Measurements from ENCODE around the gene MAP4.

Gene MAP4

GRCh38 chr3:47985381-47985780 lies 30.8 kb downstream of the MAP4 start:
- Histone ChIP-seq H3K36me3 (ENCODE audit: control insufficient read depth in 1 of 2, insufficient read depth in 2 of 2, low read length in 2 of 2) (no peaks in the 10 kb centered on the region), H3K4me1 (ENCODE audit: control insufficient read depth in 1 of 2, insufficient read depth in 2 of 2, low read length in 2 of 2) (peaks cover 0 to 15% of the 10 kb centered on the region in 2 donors), H3K4me3 (ENCODE audit: low read depth in 1 of 2, low read length in 2 of 2) (no peak overlapping the region), H3K9me3 (ENCODE audit: control insufficient read depth in 1 of 2, low read length in 2 of 2) (no peaks in the 10 kb centered on the region), H3K27ac (ENCODE audit: low read length) (no peak overlapping the region), H3K27me3 (ENCODE audit: low read depth, low read length) (no peaks in the 10 kb centered on the region)

- Histone ChIP-seq H3K4me1 (ENCODE audit: control insufficient read depth in 1 of 2, insufficient read depth in 2 of 2, low read length in 2 of 2) (peaks cover 0 to 4% of the 10 kb centered on the region in 2 donors), H3K27me3 (ENCODE audit: low read depth, low read length) (no peaks in the 10 kb centered on the region), H3K9me3 (ENCODE audit: control insufficient read depth in 1 of 2, low read length in 2 of 2) (no peaks in the 10 kb centered on the region), H3K27ac (ENCODE audit: low read length) (no peak overlapping the region), H3K36me3 (ENCODE audit: control insufficient read depth in 1 of 2, insufficient read depth in 2 of 2, low read length in 2 of 2) (no peaks in the 10 kb centered on the region), H3K4me3 (ENCODE audit: low read depth in 1 of 2, low read length in 2 of 2) (no peak overlapping the region)
These were observed 32.0 kb downstream of the MAP4 start for GRCh38 chr3:47984075-47984728.

GRCh38 chr3:47980795-47981194 lies 35.4 kb downstream of the MAP4 start:
- Histone ChIP-seq H3K9me3 (ENCODE audit: control insufficient read depth in 1 of 2, low read length in 2 of 2) (no peaks in the 10 kb centered on the region), H3K27ac (ENCODE audit: low read length) (no peak overlapping the region), H3K27me3 (ENCODE audit: low read depth, low read length) (no peaks in the 10 kb centered on the region), H3K4me3 (ENCODE audit: low read depth in 1 of 2, low read length in 2 of 2) (no peak overlapping the region), H3K36me3 (ENCODE audit: control insufficient read depth in 1 of 2, insufficient read depth in 2 of 2, low read length in 2 of 2) (no peaks in the 10 kb centered on the region), H3K4me1 (ENCODE audit: control insufficient read depth in 1 of 2, insufficient read depth in 2 of 2, low read length in 2 of 2) (peaks cover 0 to 4% of the 10 kb centered on the region in 2 donors)

- H3K36me3 ChIP-seq (ENCODE audit: control insufficient read depth in 1 of 2, insufficient read depth in 2 of 2, low read length in 2 of 2) = no peaks in the 10 kb centered on the region
- H3K9me3 ChIP-seq (ENCODE audit: control insufficient read depth in 1 of 2, low read length in 2 of 2) = no peaks in the 10 kb centered on the region
- no peak overlapping the region for H3K27ac ChIP-seq (ENCODE audit: low read length)
- peaks cover 0 to 4% of the 10 kb centered on the region in 2 donors for H3K4me1 ChIP-seq (ENCODE audit: control insufficient read depth in 1 of 2, insufficient read depth in 2 of 2, low read length in 2 of 2)
- H3K4me3 ChIP-seq (ENCODE audit: low read depth in 1 of 2, low read length in 2 of 2) = no peak overlapping the region
- no peaks in the 10 kb centered on the region for H3K27me3 ChIP-seq (ENCODE audit: low read depth, low read length)
These were observed 37.1 kb downstream of the MAP4 start for GRCh38 chr3:47979070-47979469.

- Histone ChIP-seq H3K4me1 (ENCODE audit: control insufficient read depth in 1 of 2, insufficient read depth in 2 of 2, low read length in 2 of 2) (peaks cover 0 to 4% of the 10 kb centered on the region in 2 donors), H3K9me3 (ENCODE audit: control insufficient read depth in 1 of 2, low read length in 2 of 2) (no peaks in the 10 kb centered on the region), H3K27me3 (ENCODE audit: low read depth, low read length) (no peaks in the 10 kb centered on the region), H3K36me3 (ENCODE audit: control insufficient read depth in 1 of 2, insufficient read depth in 2 of 2, low read length in 2 of 2) (no peaks in the 10 kb centered on the region), H3K27ac (ENCODE audit: low read length) (no peak overlapping the region), H3K4me3 (ENCODE audit: low read depth in 1 of 2, low read length in 2 of 2) (no peak overlapping the region)
These were observed 37.8 kb downstream of the MAP4 start for GRCh38 chr3:47978386-47978785.

- Histone ChIP-seq H3K4me1 (ENCODE audit: control insufficient read depth in 1 of 2, insufficient read depth in 2 of 2, low read length in 2 of 2) (peaks cover 0 to 4% of the 10 kb centered on the region in 2 donors), H3K9me3 (ENCODE audit: control insufficient read depth in 1 of 2, low read length in 2 of 2) (no peaks in the 10 kb centered on the region), H3K27ac (ENCODE audit: low read length) (no peak overlapping the region), H3K4me3 (ENCODE audit: low read depth in 1 of 2, low read length in 2 of 2) (no peak overlapping the region), H3K36me3 (ENCODE audit: control insufficient read depth in 1 of 2, insufficient read depth in 2 of 2, low read length in 2 of 2) (no peaks in the 10 kb centered on the region), H3K27me3 (ENCODE audit: low read depth, low read length) (no peaks in the 10 kb centered on the region)
These were observed 40.0 kb downstream of the MAP4 start for GRCh38 chr3:47976135-47976732.

- Histone ChIP-seq H3K27ac (ENCODE audit: low read length) (no peak overlapping the region), H3K9me3 (ENCODE audit: control insufficient read depth in 1 of 2, low read length in 2 of 2) (no peaks in the 10 kb centered on the region), H3K4me1 (ENCODE audit: control insufficient read depth in 1 of 2, insufficient read depth in 2 of 2, low read length in 2 of 2) (no peaks in the 10 kb centered on the region), H3K36me3 (ENCODE audit: control insufficient read depth in 1 of 2, insufficient read depth in 2 of 2, low read length in 2 of 2) (no peaks in the 10 kb centered on the region), H3K27me3 (ENCODE audit: low read depth, low read length) (no peaks in the 10 kb centered on the region), H3K4me3 (ENCODE audit: low read depth in 1 of 2, low read length in 2 of 2) (no peak overlapping the region)
These were observed 41.2 kb downstream of the MAP4 start for GRCh38 chr3:47974974-47975470.

GRCh38 chr3:47971081-47971480 lies 45.1 kb downstream of the MAP4 start:
- H3K4me1 ChIP-seq (ENCODE audit: control insufficient read depth in 1 of 2, insufficient read depth in 2 of 2, low read length in 2 of 2) = no peaks in the 10 kb centered on the region
- no peaks in the 10 kb centered on the region for H3K9me3 ChIP-seq (ENCODE audit: control insufficient read depth in 1 of 2, low read length in 2 of 2)
- H3K4me3 ChIP-seq (ENCODE audit: low read depth in 1 of 2, low read length in 2 of 2) = no peak overlapping the region
- H3K36me3 ChIP-seq (ENCODE audit: control insufficient read depth in 1 of 2, insufficient read depth in 2 of 2, low read length in 2 of 2) = no peaks in the 10 kb centered on the region
- no peak overlapping the region for H3K27ac ChIP-seq (ENCODE audit: low read length)
- no peaks in the 10 kb centered on the region for H3K27me3 ChIP-seq (ENCODE audit: low read depth, low read length)

- Histone ChIP-seq H3K27ac (ENCODE audit: low read length) (no peak overlapping the region), H3K4me1 (ENCODE audit: control insufficient read depth in 1 of 2, insufficient read depth in 2 of 2, low read length in 2 of 2) (peaks cover 5 to 21% of the 10 kb centered on the region in 2 donors), H3K4me3 (ENCODE audit: low read depth in 1 of 2, low read length in 2 of 2) (no peak overlapping the region), H3K27me3 (ENCODE audit: low read depth, low read length) (no peaks in the 10 kb centered on the region), H3K9me3 (ENCODE audit: control insufficient read depth in 1 of 2, low read length in 2 of 2) (no peaks in the 10 kb centered on the region), H3K36me3 (ENCODE audit: control insufficient read depth in 1 of 2, insufficient read depth in 2 of 2, low read length in 2 of 2) (no peaks in the 10 kb centered on the region)
These were observed 51.5 kb downstream of the MAP4 start for GRCh38 chr3:47964740-47965139.

- H3K9me3 ChIP-seq (ENCODE audit: control insufficient read depth in 1 of 2, low read length in 2 of 2) = no peaks in the 10 kb centered on the region
- H3K27ac ChIP-seq (ENCODE audit: low read length) = no peak overlapping the region
- no peak overlapping the region for H3K4me3 ChIP-seq (ENCODE audit: low read depth in 1 of 2, low read length in 2 of 2)
- H3K27me3 ChIP-seq (ENCODE audit: low read depth, low read length) = no peaks in the 10 kb centered on the region
- peaks cover 5 to 21% of the 10 kb centered on the region in 2 donors for H3K4me1 ChIP-seq (ENCODE audit: control insufficient read depth in 1 of 2, insufficient read depth in 2 of 2, low read length in 2 of 2)
- no peaks in the 10 kb centered on the region for H3K36me3 ChIP-seq (ENCODE audit: control insufficient read depth in 1 of 2, insufficient read depth in 2 of 2, low read length in 2 of 2)
These were observed 54.2 kb downstream of the MAP4 start for GRCh38 chr3:47961815-47962606.

GRCh38 chr3:47961036-47961435 lies 55.2 kb downstream of the MAP4 start:
- Histone ChIP-seq H3K27me3 (ENCODE audit: low read depth, low read length) (no peaks in the 10 kb centered on the region), H3K36me3 (ENCODE audit: control insufficient read depth in 1 of 2, insufficient read depth in 2 of 2, low read length in 2 of 2) (no peaks in the 10 kb centered on the region), H3K27ac (ENCODE audit: low read length) (no peak overlapping the region), H3K9me3 (ENCODE audit: control insufficient read depth in 1 of 2, low read length in 2 of 2) (no peaks in the 10 kb centered on the region), H3K4me3 (ENCODE audit: low read depth in 1 of 2, low read length in 2 of 2) (no peak overlapping the region), H3K4me1 (ENCODE audit: control insufficient read depth in 1 of 2, insufficient read depth in 2 of 2, low read length in 2 of 2) (peaks cover 5 to 21% of the 10 kb centered on the region in 2 donors)

Measured in muscle layer of duodenum (tissue), 2 donors.